ENCODE results near the gene PLD4. TPM values are rescaled to one million over a fixed set of nuclear protein-coding genes. Genes with fewer than 3 reads are reported as not detected.
"Not testable (repeated sequence)": the region's sequence is repeated elsewhere in the genome, so short reads cannot be mapped to it uniquely, and the experiment has no call there.

PLD4 gene
- total and polyA plus RNA-seq, 4 experiments from 2014 or later, result 0.68 TPM; not detected in 3

- H3K4me1 Mint-ChIP-seq; H3K27ac ChIP-seq (ENCODE audit: low read depth, low read length); H3K9me3 ChIP-seq (ENCODE audit: control insufficient read depth in 1 of 2, low read length in 2 of 2); intact Hi-C loops (cut with micrococcal nuclease); POLR2A ChIA-PET (ENCODE audit: partially characterized antibody); DNase-seq; H3K27ac Mint-ChIP-seq; H3K4me1 ChIP-seq (ENCODE audit: insufficient read depth, low read length); H3K4me3 Mint-ChIP-seq; CTCF ChIA-PET (ENCODE audit: partially characterized antibody); H3K36me3 ChIP-seq (ENCODE audit: insufficient read depth, low read length); H3K4me3 ChIP-seq (ENCODE audit: low read length in 2 of 2); H3K9me3 Mint-ChIP-seq; H3K36me3 Mint-ChIP-seq; H3K27me3 ChIP-seq (ENCODE audit: insufficient read depth, low read length): not testable (repeated sequence)
- H3K27me3 Mint-ChIP-seq, result peaks cover 6 to 11% of the 10 kb centered on the region in 2 donors
These were observed 5.3 kb upstream of the PLD4 start for GRCh38 chr14:104919152-104919992.

- CTCF ChIA-PET (ENCODE audit: partially characterized antibody), result no interaction called here
- Mint-ChIP-seq H3K9me3 (peaks cover 0 to 5% (median 0%) of the 10 kb centered on the region in 8 donors), H3K4me1 (no peaks in the 10 kb centered on the region), H3K4me3 (no peak overlapping the region), H3K36me3 (no peaks in the 10 kb centered on the region), H3K27ac (no peak overlapping the region), H3K27me3 (peaks cover 6 to 11% of the 10 kb centered on the region in 2 donors)
- Histone ChIP-seq H3K27ac (ENCODE audit: low read depth, low read length) (no peak overlapping the region), H3K27me3 (ENCODE audit: insufficient read depth, low read length) (no peaks in the 10 kb centered on the region), H3K4me3 (ENCODE audit: low read length in 2 of 2) (no peak overlapping the region), H3K4me1 (ENCODE audit: insufficient read depth, low read length) (no peaks in the 10 kb centered on the region), H3K36me3 (ENCODE audit: insufficient read depth, low read length) (no peaks in the 10 kb centered on the region), H3K9me3 (ENCODE audit: control insufficient read depth in 1 of 2, low read length in 2 of 2) (no peaks in the 10 kb centered on the region)
- intact Hi-C loops (cut with micrococcal nuclease), result no loop called here
- DNase-seq, result no peak
- POLR2A ChIA-PET (ENCODE audit: partially characterized antibody), result no interaction called here
These were observed 4.7 kb upstream of the PLD4 start for GRCh38 chr14:104919993-104920315.

- no peaks in the 10 kb centered on the region for H3K27me3 ChIP-seq (ENCODE audit: insufficient read depth, low read length)
- no peaks in the 10 kb centered on the region for H3K4me1 Mint-ChIP-seq
- H3K4me1 ChIP-seq (ENCODE audit: insufficient read depth, low read length), result no peaks in the 10 kb centered on the region
- H3K27ac Mint-ChIP-seq, result no peak overlapping the region
- peaks cover 0 to 3% (median 0%) of the 10 kb centered on the region in 8 donors for H3K9me3 Mint-ChIP-seq
- H3K36me3 ChIP-seq (ENCODE audit: insufficient read depth, low read length), result no peaks in the 10 kb centered on the region
- no peaks in the 10 kb centered on the region for H3K36me3 Mint-ChIP-seq
- H3K27ac ChIP-seq (ENCODE audit: low read depth, low read length), result no peak overlapping the region
- no peaks in the 10 kb centered on the region for H3K9me3 ChIP-seq (ENCODE audit: control insufficient read depth in 1 of 2, low read length in 2 of 2)
- no peak overlapping the region for H3K4me3 Mint-ChIP-seq
- peaks cover 2 to 10% of the 10 kb centered on the region in 2 donors for H3K27me3 Mint-ChIP-seq
- intact Hi-C loops (cut with micrococcal nuclease), result no loop called here
- ChIA-PET POLR2A (ENCODE audit: partially characterized antibody) (no interaction called here), CTCF (ENCODE audit: partially characterized antibody) (no interaction called here)
- DNase-seq, result no peak
- H3K4me3 ChIP-seq (ENCODE audit: low read length in 2 of 2), result no peak overlapping the region
These were observed 849 bp upstream of the PLD4 start for GRCh38 chr14:104923640-104924420.

- Histone ChIP-seq H3K4me3 (ENCODE audit: low read length in 2 of 2) (no peak overlapping the region), H3K27me3 (ENCODE audit: insufficient read depth, low read length) (no peaks in the 10 kb centered on the region), H3K27ac (ENCODE audit: low read depth, low read length) (no peak overlapping the region), H3K4me1 (ENCODE audit: insufficient read depth, low read length) (no peaks in the 10 kb centered on the region), H3K36me3 (ENCODE audit: insufficient read depth, low read length) (no peaks in the 10 kb centered on the region), H3K9me3 (ENCODE audit: control insufficient read depth in 1 of 2, low read length in 2 of 2) (no peaks in the 10 kb centered on the region)
- H3K9me3 Mint-ChIP-seq, result peaks cover 0 to 3% (median 0%) of the 10 kb centered on the region in 8 donors
- no peaks in the 10 kb centered on the region for H3K36me3 Mint-ChIP-seq
- intact Hi-C loops (cut with micrococcal nuclease), result no loop called here
- H3K4me3 Mint-ChIP-seq, result no peak overlapping the region
- H3K27me3 Mint-ChIP-seq, result peaks cover 5 to 6% of the 10 kb centered on the region in 2 donors
- H3K27ac Mint-ChIP-seq, result no peak overlapping the region
- CTCF ChIA-PET (ENCODE audit: partially characterized antibody), result no interaction called here
- POLR2A ChIA-PET (ENCODE audit: partially characterized antibody), result no interaction called here
- H3K4me1 Mint-ChIP-seq, result no peaks in the 10 kb centered on the region
- no peak for DNase-seq
These were observed 655 bp downstream of the PLD4 start for GRCh38 chr14:104925214-104925854.

GRCh38 chr14:104925855-104926609, 1.4 kb downstream of the PLD4 start:
- peaks cover 5 to 6% of the 10 kb centered on the region in 2 donors for H3K27me3 Mint-ChIP-seq
- no peak overlapping the region for H3K27ac Mint-ChIP-seq
- Histone ChIP-seq H3K9me3 (ENCODE audit: control insufficient read depth in 1 of 2, low read length in 2 of 2) (no peaks in the 10 kb centered on the region), H3K4me3 (ENCODE audit: low read length in 2 of 2) (no peak overlapping the region), H3K27me3 (ENCODE audit: insufficient read depth, low read length) (no peaks in the 10 kb centered on the region), H3K4me1 (ENCODE audit: insufficient read depth, low read length) (no peaks in the 10 kb centered on the region), H3K27ac (ENCODE audit: low read depth, low read length) (no peak overlapping the region), H3K36me3 (ENCODE audit: insufficient read depth, low read length) (no peaks in the 10 kb centered on the region)
- no peak for DNase-seq
- no peaks in the 10 kb centered on the region for H3K4me1 Mint-ChIP-seq
- H3K4me3 Mint-ChIP-seq, result no peak overlapping the region
- intact Hi-C loops (cut with micrococcal nuclease), result no loop called here
- ChIA-PET POLR2A (ENCODE audit: partially characterized antibody) (no interaction called here), CTCF (ENCODE audit: partially characterized antibody) (no interaction called here)
- H3K36me3 Mint-ChIP-seq, result no peaks in the 10 kb centered on the region
- peaks cover 0 to 3% (median 0%) of the 10 kb centered on the region in 8 donors for H3K9me3 Mint-ChIP-seq

- H3K4me3 ChIP-seq (ENCODE audit: low read length in 2 of 2), result no peak overlapping the region
- H3K4me1 ChIP-seq (ENCODE audit: insufficient read depth, low read length), result no peaks in the 10 kb centered on the region
- no peak overlapping the region for H3K27ac ChIP-seq (ENCODE audit: low read depth, low read length)
These were observed 2.1 kb downstream of the PLD4 start for GRCh38 chr14:104926619-104927431.

More at GRCh38 chr14:104926619-104927431, 2.1 kb downstream of the PLD4 start:
- H3K27me3 Mint-ChIP-seq, result peaks cover 3 to 4% of the 10 kb centered on the region in 2 donors
- H3K4me1 Mint-ChIP-seq, result no peaks in the 10 kb centered on the region
- no peaks in the 10 kb centered on the region for H3K36me3 ChIP-seq (ENCODE audit: insufficient read depth, low read length)
- intact Hi-C loops (cut with micrococcal nuclease), result no loop called here
- H3K9me3 ChIP-seq (ENCODE audit: control insufficient read depth in 1 of 2, low read length in 2 of 2), result no peaks in the 10 kb centered on the region
- DNase-seq, result no peak
- no peak overlapping the region for H3K4me3 Mint-ChIP-seq
- H3K27ac Mint-ChIP-seq, result no peak overlapping the region
- ChIA-PET CTCF (ENCODE audit: partially characterized antibody) (no interaction called here), POLR2A (ENCODE audit: partially characterized antibody) (no interaction called here)
- H3K36me3 Mint-ChIP-seq, result no peaks in the 10 kb centered on the region
- no peaks in the 10 kb centered on the region for H3K27me3 ChIP-seq (ENCODE audit: insufficient read depth, low read length)
- H3K9me3 Mint-ChIP-seq, result peaks cover 0 to 3% (median 0%) of the 10 kb centered on the region in 8 donors
